SU-DHL-6 (cell line): ENCODE measurements around the gene ACVR1.

Source experiments
- CTCF ChIP-seq: fragments of 200-600 bp; sonication (generic); IDR thresholded peaks from one replicate; pipeline ENCODE4 v1.5.1; 2017; ENCODE audit warnings: antibody characterized with exemption, mild to moderate bottlenecking, low read length, moderate library complexity; ENCODE audit not compliant: insufficient read depth, poor library complexity, severe bottlenecking
- EZH2phosphoT487 ChIP-seq: fragments of 200-600 bp; sonication (generic), shearing (Covaris generic); conservative IDR thresholded peaks from 2 replicates; pipeline ENCODE4 v1.6.1; 2018; ENCODE audit warnings: mild to moderate bottlenecking, antibody characterized with exemption, low read length, moderate library complexity, mixed read lengths

- TF ChIP-seq EZH2phosphoT487 (no peak), CTCF (no peak)
These were observed 7.1 kb downstream of the ACVR1 start for GRCh38 chr2:157868993-157869392.
